ENCODE data around the gene CRY2. TPM values are rescaled to one million over a fixed set of nuclear protein-coding genes. Genes with fewer than 3 reads are reported as not detected.
"Not testable (repeated sequence)": the region's sequence is repeated elsewhere in the genome, so short reads cannot be mapped to it uniquely, and the experiment has no call there.

The CRY2 gene
- total and polyA plus RNA-seq, 12 donors, result 16.8 to 131 (median 86.6) TPM

DNA sequence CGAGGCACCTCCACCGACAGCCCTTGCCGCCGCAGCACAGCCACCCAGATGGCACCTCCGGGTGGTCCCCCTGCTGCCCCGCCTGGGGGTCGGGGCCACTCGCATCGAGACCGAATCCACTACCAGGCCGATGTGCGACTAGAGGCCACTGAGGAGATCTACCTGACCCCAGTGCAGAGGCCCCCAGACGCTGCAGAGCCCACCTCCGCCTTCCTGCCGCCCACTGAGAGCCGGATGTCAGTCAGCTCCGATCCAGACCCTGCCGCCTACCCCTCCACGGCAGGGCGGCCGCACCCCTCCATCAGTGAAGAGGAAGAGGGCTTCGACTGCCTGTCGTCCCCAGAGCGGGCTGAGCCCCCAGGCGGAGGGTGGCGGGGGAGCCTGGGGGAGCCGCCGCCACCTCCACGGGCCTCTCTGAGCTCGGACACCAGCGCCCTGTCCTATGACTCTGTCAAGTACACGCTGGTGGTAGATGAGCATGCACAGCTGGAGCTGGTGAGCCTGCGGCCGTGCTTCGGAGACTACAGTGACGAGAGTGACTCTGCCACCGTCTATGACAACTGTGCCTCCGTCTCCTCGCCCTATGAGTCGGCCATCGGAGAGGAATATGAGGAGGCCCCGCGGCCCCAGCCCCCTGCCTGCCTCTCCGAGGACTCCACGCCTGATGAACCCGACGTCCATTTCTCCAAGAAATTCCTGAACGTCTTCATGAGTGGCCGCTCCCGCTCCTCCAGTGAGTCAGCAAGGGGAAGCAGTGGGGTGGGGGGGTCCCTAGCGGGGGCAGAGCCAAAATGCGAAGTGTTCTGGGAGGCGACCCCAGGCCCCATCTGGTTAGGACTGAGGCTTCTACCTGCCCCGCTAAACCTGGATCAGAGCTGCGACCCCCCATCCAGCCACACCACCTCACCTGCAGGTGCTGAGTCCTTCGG is 55.4 kb downstream of the CRY2 start:
- no peak for ATAC-seq
- WGBS, 2 donors, result 94% methylated on average over 56 of the region's 56 CpGs

DNA sequence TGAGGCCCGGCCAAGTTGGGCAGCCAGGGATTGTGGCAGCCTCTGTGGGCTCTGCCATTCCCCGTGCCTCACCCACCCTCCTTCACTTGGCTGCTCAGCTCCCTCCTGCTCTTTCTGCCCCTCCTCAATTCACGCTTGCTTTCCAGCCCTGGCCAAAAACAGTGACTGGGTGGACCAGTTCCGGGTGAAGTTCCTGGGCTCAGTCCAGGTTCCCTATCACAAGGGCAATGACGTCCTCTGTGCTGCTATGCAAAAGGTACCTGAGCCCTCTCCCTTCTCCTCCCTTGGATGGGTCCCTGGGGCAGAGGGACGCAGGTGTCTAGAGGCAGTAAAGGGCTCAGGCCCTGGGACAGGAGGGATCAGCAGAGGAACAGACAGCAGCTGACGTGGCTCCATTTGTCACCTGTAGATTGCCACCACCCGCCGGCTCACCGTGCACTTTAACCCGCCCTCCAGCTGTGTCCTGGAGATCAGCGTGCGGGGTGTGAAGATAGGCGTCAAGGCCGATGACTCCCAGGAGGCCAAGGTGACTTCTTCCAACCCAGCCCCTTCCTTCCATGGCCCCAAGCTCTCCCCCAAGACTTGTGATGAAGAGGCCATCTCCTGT is 57.1 kb downstream of the CRY2 start:
- DNase-seq (no peak), ATAC-seq (no peak)
- WGBS, 2 donors, result 83 to 85% methylated on average over 15 of the region's 15 CpGs
- H3K27ac ChIP-seq, result no peak overlapping the region
- H3K9me3 ChIP-seq, result no peaks in the 10 kb centered on the region
- no peak overlapping the region for H3K4me3 ChIP-seq
- peaks cover 0 to 36% (median 0%) of the 10 kb centered on the region in 9 donors for H3K36me3 ChIP-seq
- H3K27me3 ChIP-seq, result peaks cover 0 to 24% (median 0%) of the 10 kb centered on the region in 7 donors
- TF ChIP-seq, protein P1, sequence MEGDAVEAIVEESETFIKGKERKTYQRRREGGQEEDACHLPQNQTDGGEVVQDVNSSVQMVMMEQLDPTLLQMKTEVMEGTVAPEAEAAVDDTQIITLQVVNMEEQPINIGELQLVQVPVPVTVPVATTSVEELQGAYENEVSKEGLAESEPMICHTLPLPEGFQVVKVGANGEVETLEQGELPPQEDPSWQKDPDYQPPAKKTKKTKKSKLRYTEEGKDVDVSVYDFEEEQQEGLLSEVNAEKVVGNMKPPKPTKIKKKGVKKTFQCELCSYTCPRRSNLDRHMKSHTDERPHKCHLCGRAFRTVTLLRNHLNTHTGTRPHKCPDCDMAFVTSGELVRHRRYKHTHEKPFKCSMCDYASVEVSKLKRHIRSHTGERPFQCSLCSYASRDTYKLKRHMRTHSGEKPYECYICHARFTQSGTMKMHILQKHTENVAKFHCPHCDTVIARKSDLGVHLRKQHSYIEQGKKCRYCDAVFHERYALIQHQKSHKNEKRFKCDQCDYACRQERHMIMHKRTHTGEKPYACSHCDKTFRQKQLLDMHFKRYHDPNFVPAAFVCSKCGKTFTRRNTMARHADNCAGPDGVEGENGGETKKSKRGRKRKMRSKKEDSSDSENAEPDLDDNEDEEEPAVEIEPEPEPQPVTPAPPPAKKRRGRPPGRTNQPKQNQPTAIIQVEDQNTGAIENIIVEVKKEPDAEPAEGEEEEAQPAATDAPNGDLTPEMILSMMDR (IDR thresholded peaks at IDR 0.05), result no peak
- intact Hi-C loops (cut with DNase I), result no loop called here
- H3K4me1 ChIP-seq, result peaks cover 7 to 22% (median 15%) of the 10 kb centered on the region in 9 donors

More for the DNA sequence above, 55.4 kb downstream of the CRY2 start:
- intact Hi-C loops (cut with DNase I), result no loop called here
- Histone ChIP-seq H3K4me3 (no peak overlapping the region), H3K27me3 (peaks cover 0 to 41% (median 0%) of the 10 kb centered on the region in 7 donors), H3K4me1 (peaks cover 10 to 31% (median 21%) of the 10 kb centered on the region in 9 donors), H3K27ac (no peak overlapping the region), H3K36me3 (peaks cover 0 to 31% (median 0%) of the 10 kb centered on the region in 9 donors), H3K9me3 (no peaks in the 10 kb centered on the region)
- peak in 1 of 2 donors; percentile 8 for DNase-seq
- TF ChIP-seq, protein P1 (IDR thresholded peaks at IDR 0.05), result no peak

DNA sequence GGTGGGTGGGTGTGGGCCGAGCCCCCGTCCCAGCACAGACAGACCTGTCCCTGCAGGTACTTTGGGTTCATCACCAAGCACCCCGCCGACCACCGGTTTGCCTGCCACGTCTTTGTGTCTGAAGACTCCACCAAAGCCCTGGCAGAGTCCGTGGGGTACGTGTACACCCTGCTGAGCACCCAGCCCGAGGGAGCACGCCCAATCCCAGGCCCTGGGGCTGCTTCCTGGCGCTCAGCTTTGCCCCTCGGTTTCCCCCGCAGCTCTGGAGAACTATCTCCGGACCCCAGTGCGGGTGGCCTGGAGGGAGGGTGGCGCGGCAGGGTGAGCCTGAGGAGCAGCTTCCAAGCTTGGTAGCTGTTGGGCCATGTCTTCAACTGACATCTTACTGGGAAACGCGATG is 57.8 kb downstream of the CRY2 start:
- DNase-seq, result no peak
- no peaks in the 10 kb centered on the region for H3K9me3 ChIP-seq
- H3K36me3 ChIP-seq, result peaks cover 0 to 42% (median 0%) of the 10 kb centered on the region in 9 donors
- intact Hi-C loops (cut with DNase I), result no loop called here
- 94 to 96% methylated on average over 19 of the region's 19 CpGs for WGBS, 2 donors
- H3K4me3 ChIP-seq, result no peak overlapping the region
- ATAC-seq, result no peak
- H3K27ac ChIP-seq, result no peak overlapping the region
- peaks cover 5 to 19% (median 12%) of the 10 kb centered on the region in 9 donors for H3K4me1 ChIP-seq
- TF ChIP-seq, protein P1 (IDR thresholded peaks at IDR 0.05), result no peak
- H3K27me3 ChIP-seq, result peaks cover 0 to 17% (median 0%) of the 10 kb centered on the region in 7 donors

DNA sequence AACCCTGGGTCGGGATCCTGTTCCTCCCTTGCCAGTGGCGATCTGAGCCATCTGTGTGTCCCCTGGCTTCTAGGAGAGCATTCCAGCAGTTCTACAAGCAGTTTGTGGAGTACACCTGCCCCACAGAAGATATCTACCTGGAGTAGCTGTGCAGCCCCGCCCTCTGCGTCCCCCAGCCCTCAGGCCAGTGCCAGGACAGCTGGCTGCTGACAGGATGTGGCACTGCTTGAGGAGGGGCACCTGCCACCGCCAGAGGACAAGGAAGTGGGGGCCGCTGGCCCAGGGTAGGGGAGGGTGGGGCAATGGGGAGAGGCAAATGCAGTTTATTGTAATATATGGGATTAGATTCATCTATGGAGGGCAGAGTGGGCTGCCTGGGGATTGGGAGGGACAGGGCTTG is 58.3 kb downstream of the CRY2 start:
- DNase-seq; H3K4me3 ChIP-seq; ATAC-seq; H3K27ac ChIP-seq; H3K9me3 ChIP-seq; intact Hi-C loops (cut with DNase I): not testable (repeated sequence)
- 84 to 88% methylated on average over 6 of the region's 6 CpGs for WGBS, 2 donors
- H3K4me1 ChIP-seq, result peaks cover 5 to 16% (median 8%) of the 10 kb centered on the region in 9 donors
- H3K36me3 ChIP-seq, result peaks cover 0 to 47% (median 1%) of the 10 kb centered on the region in 9 donors
- peaks cover 0 to 12% (median 0%) of the 10 kb centered on the region in 7 donors for H3K27me3 ChIP-seq

All from heart right ventricle (tissue), 16 donors.